ENCODE data around the gene IGF2BP1. TPM values are rescaled to one million over a fixed set of nuclear protein-coding genes. Genes with fewer than 3 reads are reported as not detected.

Gene IGF2BP1
- total and polyA plus RNA-seq, 3 donors from 2014 or later, result 10.4 to 19.9 (median 19.3) TPM

GRCh38 chr17:49074851-49075540 lies 77.8 kb downstream of the IGF2BP1 start:
- WGBS, 2 donors, result 85 to 88% methylated on average over 3 of the region's 3 CpGs
- intact Hi-C loops (cut with DNase I; ENCODE audit: low total_unique reads), result no loop called here
- Histone ChIP-seq H3K4me3 (no peak overlapping the region), H3K9me3 (no peaks in the 10 kb centered on the region), H3K27ac (no peak overlapping the region), H3K36me3 (ENCODE audit: low read depth, missing control alignments) (no peaks in the 10 kb centered on the region), H3K4me1 (no peaks in the 10 kb centered on the region), H3K27me3 (no peaks in the 10 kb centered on the region)
- DNase-seq, result no peak
- no peak for TF ChIP-seq POLR2A (IDR thresholded peaks at IDR 0.05)
- TF ChIP-seq, protein P1, sequence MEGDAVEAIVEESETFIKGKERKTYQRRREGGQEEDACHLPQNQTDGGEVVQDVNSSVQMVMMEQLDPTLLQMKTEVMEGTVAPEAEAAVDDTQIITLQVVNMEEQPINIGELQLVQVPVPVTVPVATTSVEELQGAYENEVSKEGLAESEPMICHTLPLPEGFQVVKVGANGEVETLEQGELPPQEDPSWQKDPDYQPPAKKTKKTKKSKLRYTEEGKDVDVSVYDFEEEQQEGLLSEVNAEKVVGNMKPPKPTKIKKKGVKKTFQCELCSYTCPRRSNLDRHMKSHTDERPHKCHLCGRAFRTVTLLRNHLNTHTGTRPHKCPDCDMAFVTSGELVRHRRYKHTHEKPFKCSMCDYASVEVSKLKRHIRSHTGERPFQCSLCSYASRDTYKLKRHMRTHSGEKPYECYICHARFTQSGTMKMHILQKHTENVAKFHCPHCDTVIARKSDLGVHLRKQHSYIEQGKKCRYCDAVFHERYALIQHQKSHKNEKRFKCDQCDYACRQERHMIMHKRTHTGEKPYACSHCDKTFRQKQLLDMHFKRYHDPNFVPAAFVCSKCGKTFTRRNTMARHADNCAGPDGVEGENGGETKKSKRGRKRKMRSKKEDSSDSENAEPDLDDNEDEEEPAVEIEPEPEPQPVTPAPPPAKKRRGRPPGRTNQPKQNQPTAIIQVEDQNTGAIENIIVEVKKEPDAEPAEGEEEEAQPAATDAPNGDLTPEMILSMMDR (IDR thresholded peaks at IDR 0.05), result no peak

DNA sequence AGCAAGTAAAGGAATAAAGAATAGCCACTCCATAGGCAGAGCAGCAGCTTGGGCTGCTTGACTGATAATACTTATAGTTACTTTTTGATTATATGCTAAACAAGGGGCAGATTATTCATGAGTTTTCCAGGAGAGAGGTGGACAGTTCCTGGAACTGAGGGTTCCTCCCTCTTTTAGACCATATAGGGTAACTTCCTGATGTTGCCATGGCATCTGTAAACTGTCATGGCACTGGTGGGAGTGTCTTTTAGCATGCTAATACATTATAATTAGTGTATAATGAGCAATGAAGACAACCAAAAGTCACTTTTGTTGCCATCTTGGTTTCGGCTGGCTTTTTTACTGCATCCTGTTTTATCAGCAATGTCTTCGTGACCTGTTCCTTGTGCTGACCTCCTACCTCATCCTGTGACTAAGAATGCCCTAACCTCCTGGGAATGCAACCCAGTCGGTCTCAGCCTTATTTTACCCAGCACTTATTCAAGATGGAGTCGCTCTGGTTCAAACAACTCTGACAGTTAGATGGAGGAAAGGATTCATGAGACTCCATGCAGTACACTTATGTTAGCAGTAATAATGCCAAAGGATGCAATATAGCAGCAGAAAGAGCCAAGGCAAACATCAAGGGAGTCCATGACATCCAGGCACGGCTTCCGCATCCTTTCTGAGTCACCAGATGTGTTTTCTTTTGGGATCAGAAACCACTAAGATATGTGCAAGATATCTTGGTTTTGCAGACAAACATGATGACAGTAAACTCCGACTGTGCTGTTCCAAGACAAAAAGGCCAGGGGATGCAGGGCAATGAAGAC lies 79.6 kb downstream of the IGF2BP1 start:
- TF ChIP-seq POLR2A (IDR thresholded peaks at IDR 0.05), result no peak
- TF ChIP-seq, protein P1 (IDR thresholded peaks at IDR 0.05), result no peak
- no peak for DNase-seq
- H3K27me3 ChIP-seq, result no peaks in the 10 kb centered on the region
- H3K4me1 ChIP-seq, result no peaks in the 10 kb centered on the region
- WGBS, 2 donors, result 85 to 91% methylated on average over 7 of the region's 7 CpGs
- H3K27ac ChIP-seq, result no peak overlapping the region
- H3K9me3 ChIP-seq, result no peaks in the 10 kb centered on the region
- no peak overlapping the region for H3K4me3 ChIP-seq
- intact Hi-C loops (cut with DNase I; ENCODE audit: low total_unique reads), result no loop called here
- no peaks in the 10 kb centered on the region for H3K36me3 ChIP-seq (ENCODE audit: low read depth, missing control alignments)

GRCh38 chr17:49078248-49078647 lies 81.1 kb downstream of the IGF2BP1 start:
- Histone ChIP-seq H3K36me3 (ENCODE audit: low read depth, missing control alignments) (no peaks in the 10 kb centered on the region), H3K9me3 (no peaks in the 10 kb centered on the region), H3K4me3 (no peak overlapping the region), H3K4me1 (no peaks in the 10 kb centered on the region), H3K27me3 (no peaks in the 10 kb centered on the region), H3K27ac (no peak overlapping the region)
- WGBS, 2 donors, result 82 to 85% methylated on average over 7 of the region's 7 CpGs
- no peak for DNase-seq
- TF ChIP-seq POLR2A (IDR thresholded peaks at IDR 0.05), result no peak
- TF ChIP-seq, protein P1 (IDR thresholded peaks at IDR 0.05), result no peak
- intact Hi-C loops (cut with DNase I; ENCODE audit: low total_unique reads), result no loop called here

GRCh38 chr17:49079840-49080663 lies 82.9 kb downstream of the IGF2BP1 start:
- Histone ChIP-seq H3K4me3 (no peak overlapping the region), H3K27ac (no peak overlapping the region), H3K36me3 (ENCODE audit: low read depth, missing control alignments) (no peaks in the 10 kb centered on the region), H3K4me1 (no peaks in the 10 kb centered on the region), H3K9me3 (no peaks in the 10 kb centered on the region), H3K27me3 (no peaks in the 10 kb centered on the region)
- TF ChIP-seq POLR2A (IDR thresholded peaks at IDR 0.05), result no peak
- TF ChIP-seq, protein P1 (IDR thresholded peaks at IDR 0.05), result no peak
- intact Hi-C loops (cut with DNase I; ENCODE audit: low total_unique reads), result no loop called here
- DNase-seq, result no peak
- 87 to 90% methylated on average over 10 of the region's 10 CpGs for WGBS, 2 donors

All from testis (tissue), 3 donors.